IMR-90 (cell line): ENCODE measurements around the gene SLC35E3. TPM values are rescaled to one million over a fixed set of nuclear protein-coding genes. Genes with fewer than 3 reads are reported as not detected.

Source experiments
- ATAC-seq: fragments of 200-7000 bp; cut with Tn5 transposase; 2 replicates; pipeline ENCODE4 v1.9.1; 2020; ENCODE audit warnings: low read depth, mild to moderate bottlenecking, moderate library complexity
- BruUV-seq: library from RNA; stranded (reverse); fragments of 400-500 nt; replicated peaks from 2 replicates; lab custom pipeline; 2021; lab: Mats Ljungman, UMichigan
- CTCF ChIA-PET: fragments of 300-600 bp; formaldehyde crosslinking; extraction: SDS; loops from one replicate; lab custom pipeline; 2021; ENCODE audit warnings: antibody characterized with exemption; lab: Yijun Ruan, JAX
- POLR2A ChIA-PET: fragments of 300-600 bp; sonication (Branson Sonifier 250); formaldehyde crosslinking; loops from one replicate; lab custom pipeline; 2022; ENCODE audit warnings: antibody characterized with exemption; ENCODE audit not compliant: unreplicated experiment; lab: Charles Lee
- DNase-seq: peaks from one replicate; pipeline ENCODE4 v3.0.0; 2013
- H2AFZ ChIP-seq: replicated peaks from 2 replicates; pipeline ENCODE3; 2013; ENCODE audit warnings: low read length, mild to moderate bottlenecking; ENCODE audit not compliant: poor library complexity
- H2AK5ac ChIP-seq: 2 replicates; pipeline ENCODE4 v1.6.1; 2013; ENCODE audit warnings: low read depth, low read length, inconsistent platforms
- H2AK9ac ChIP-seq: replicated peaks from 2 replicates; pipeline ENCODE3; 2013; ENCODE audit warnings: mild to moderate bottlenecking, low read depth, low read length, moderate library complexity; ENCODE audit not compliant: poor library complexity
- H2BK120ac ChIP-seq: 2 replicates; pipeline ENCODE4 v1.6.1; 2013; ENCODE audit warnings: low read depth, low read length, inconsistent platforms
- H2BK15ac ChIP-seq: 3 replicates; pipeline ENCODE4 v1.6.1; 2013; ENCODE audit warnings: low read depth, low read length, inconsistent platforms
- H2BK20ac ChIP-seq: 2 replicates; pipeline ENCODE4 v1.6.1; 2013; ENCODE audit warnings: low read depth, mild to moderate bottlenecking, inconsistent platforms, low read length, moderate library complexity
- H2BK5ac ChIP-seq: 2 replicates; pipeline ENCODE4 v1.6.1; 2013; ENCODE audit warnings: mild to moderate bottlenecking, low read depth, low read length, inconsistent platforms; ENCODE audit not compliant: poor library complexity, severe bottlenecking
- H3K14ac ChIP-seq: replicated peaks from 2 replicates; pipeline ENCODE4 v1.6.1; 2013; ENCODE audit warnings: low read depth, low read length, inconsistent platforms
- H3K18ac ChIP-seq: 2 replicates; pipeline ENCODE4 v1.6.1; 2013; ENCODE audit warnings: low read depth, low read length, control low read depth
- H3K23ac ChIP-seq: 2 replicates; pipeline ENCODE4 v1.6.1; 2013; ENCODE audit warnings: low read depth, low read length, inconsistent platforms
- H3K27ac ChIP-seq: 2 replicates; pipeline ENCODE4 v1.5.1; 2013; ENCODE audit warnings: mild to moderate bottlenecking, control low read depth, low read length; ENCODE audit not compliant: insufficient read depth
- H3K27me3 ChIP-seq: 2 replicates; pipeline ENCODE4 v1.6.1; 2013; ENCODE audit warnings: low read length; ENCODE audit not compliant: control insufficient read depth, insufficient read depth
- H3K36me3 ChIP-seq: 2 replicates; pipeline ENCODE4 v1.6.1; 2013; ENCODE audit warnings: low read length, mixed read lengths; ENCODE audit not compliant: control insufficient read depth, insufficient read depth
- H3K4ac ChIP-seq: 2 replicates; pipeline ENCODE4 v1.6.1; 2013; ENCODE audit warnings: low read depth, low read length, inconsistent platforms
- H3K4me1 ChIP-seq: 2 replicates; pipeline ENCODE4 v1.6.1; 2013; ENCODE audit warnings: low read length, mixed read lengths; ENCODE audit not compliant: control insufficient read depth, insufficient read depth
- H3K4me2 ChIP-seq: 2 replicates; pipeline ENCODE4 v1.6.1; 2013; ENCODE audit warnings: low read depth, mild to moderate bottlenecking, control low read depth, low read length, moderate library complexity
- H3K4me3 ChIP-seq: 2 replicates; pipeline ENCODE4 v1.5.1; 2013; ENCODE audit warnings: low read depth, mild to moderate bottlenecking, control low read depth, low read length, moderate library complexity; ENCODE audit not compliant: insufficient read depth
- H3K56ac ChIP-seq: 2 replicates; pipeline ENCODE4 v1.6.1; 2013; ENCODE audit warnings: low read length, inconsistent platforms; ENCODE audit not compliant: insufficient read depth; ENCODE audit errors: extremely low read depth
- H3K79me1 ChIP-seq, 2 experiments: 2 replicates each; pipeline ENCODE4 v1.6.1; 2013; ENCODE audit warnings: low read length in 2 of 2, inconsistent platforms in 1 of 2, low read depth in 1 of 2
- H3K9ac ChIP-seq: 2 replicates; pipeline ENCODE4 v1.6.1; 2013; ENCODE audit warnings: low read depth, low read length, control low read depth
- H3K9me1 ChIP-seq: 2 replicates; pipeline ENCODE4 v1.6.1; 2013; ENCODE audit warnings: low read length, inconsistent platforms; ENCODE audit not compliant: insufficient read depth
- H3K9me3 ChIP-seq: 2 replicates; pipeline ENCODE4 v1.6.1; 2013; ENCODE audit warnings: low read length; ENCODE audit not compliant: control insufficient read depth, insufficient read depth
- H4K20me1 ChIP-seq: 2 replicates; pipeline ENCODE4 v1.6.1; 2013; ENCODE audit warnings: low read length, inconsistent platforms; ENCODE audit not compliant: insufficient read depth
- H4K5ac ChIP-seq: 2 replicates; pipeline ENCODE4 v1.6.1; 2013; ENCODE audit warnings: mild to moderate bottlenecking, low read depth, low read length, control low read depth
- H4K8ac ChIP-seq, 2 experiments: 2 replicates each; pipeline ENCODE4 v1.6.1; 2013; ENCODE audit warnings: low read depth in 2 of 2, low read length in 2 of 2, control low read depth in 1 of 2, inconsistent platforms in 1 of 2
- H4K91ac ChIP-seq: 2 replicates; pipeline ENCODE4 v1.6.1; 2013; ENCODE audit warnings: low read depth, low read length, inconsistent platforms; ENCODE audit not compliant: insufficient read depth
- BHLHE40 ChIP-seq: fragments of 150-350 bp; IDR thresholded peaks from 2 replicates; pipeline ENCODE4 v1.6.1; 2016; ENCODE audit warnings: mild to moderate bottlenecking, low read depth, low read length
- CEBPB ChIP-seq: IDR thresholded peaks from 2 replicates; pipeline ENCODE4 v1.6.1; 2012; ENCODE audit warnings: low read depth, low read length, improper control_type of control experiment
- CHD1 ChIP-seq: IDR thresholded peaks from 2 replicates; pipeline ENCODE4 v1.6.1; 2012; ENCODE audit warnings: low read depth, low read length, improper control_type of control experiment
- FOS ChIP-seq: fragments of 150-350 bp; IDR thresholded peaks from 2 replicates; pipeline ENCODE4 v1.6.1; 2016; ENCODE audit warnings: low read depth, low read length
- MAFK ChIP-seq: IDR thresholded peaks from 2 replicates; pipeline ENCODE4 v1.6.1; 2012; ENCODE audit warnings: low read depth, low read length, improper control_type of control experiment
- MAZ ChIP-seq: IDR thresholded peaks from 2 replicates; pipeline ENCODE4 v1.6.1; 2012; ENCODE audit warnings: low read depth, mild to moderate bottlenecking, low read length, improper control_type of control experiment, moderate library complexity, borderline replicate concordance
- MXI1 ChIP-seq: IDR thresholded peaks from 2 replicates; pipeline ENCODE4 v1.6.1; 2012; ENCODE audit warnings: low read depth, mild to moderate bottlenecking, low read length, moderate library complexity, borderline replicate concordance
- NFE2L2 ChIP-seq: fragments of 150-350 bp; IDR thresholded peaks from 2 replicates; pipeline ENCODE4 v1.6.1; 2016; ENCODE audit warnings: low read depth, mild to moderate bottlenecking, low read length
- POLR2A ChIP-seq: IDR thresholded peaks from 2 replicates; pipeline ENCODE4 v1.6.1; 2012; ENCODE audit warnings: mild to moderate bottlenecking, low read depth, low read length
- RAD21 ChIP-seq: IDR thresholded peaks from 2 replicates; pipeline ENCODE4 v1.6.1; 2012; ENCODE audit warnings: low read length, improper control_type of control experiment
- RCOR1 ChIP-seq: IDR thresholded peaks from 2 replicates; pipeline ENCODE4 v1.6.1; 2012; ENCODE audit warnings: mild to moderate bottlenecking, low read length, improper control_type of control experiment; ENCODE audit not compliant: insufficient replicate concordance
- RFX5 ChIP-seq: IDR thresholded peaks from 2 replicates; pipeline ENCODE4 v1.8.0; 2012; ENCODE audit warnings: low read depth, mild to moderate bottlenecking, low read length, moderate library complexity
- SMC3 ChIP-seq: fragments of 150-350 bp; IDR thresholded peaks from 2 replicates; pipeline ENCODE4 v1.6.1; 2016; ENCODE audit warnings: low read depth, mild to moderate bottlenecking, antibody characterized with exemption, low read length, moderate library complexity
- WGBS, 2 experiments: methylation state at CpG; one replicate each; pipeline versions ENCODE4 v1.1.5 to v1.1.7; 2013; ENCODE audit warnings: missing lambda C conversion rate in 2 of 2; ENCODE audit not compliant: insufficient read length in 1 of 2; ENCODE audit errors: extremely low coverage in 2 of 2; 5-methylcytosine and 5-hydroxymethylcytosine counted together
- dilution Hi-C: fragments of 300-500 bp; cut with HindIII; formaldehyde crosslinking; loops from one replicate; pipeline ENCODE4 v1.14.3; 2018; ENCODE audit warnings: low sequenced_read_pairs; ENCODE audit not compliant: unreplicated experiment
- in situ Hi-C: fragments of 300-500 bp; cut with MboI; formaldehyde crosslinking; loops from 3 replicates; pipeline ENCODE4 v1.14.3; 2019; ENCODE audit warnings: low sequenced_read_pairs, inconsistent platforms, mixed read lengths
- intact Hi-C: fragments of 100-400 bp; cut with micrococcal nuclease; formaldehyde crosslinking; loops from 2 replicates; pipeline ENCODE4 v1.10.0; 2022
- polyA plus RNA-seq, 3 experiments: library from polyadenylated mRNA; depleted of rRNA; stranded (reverse); fragments of >200 nt; gene quantifications; 2 replicates each; pipeline ENCODE4 v1.2.3, GENCODE V29; 2012; ENCODE audit warnings: low replicate concordance in 1 of 3
- total RNA-seq: library from RNA; depleted of rRNA; stranded (reverse); fragments of >200 nt; gene quantifications from 2 replicates; pipeline ENCODE4 v1.2.3, GENCODE V29; 2012
- TF ChIP-seq, protein P1 (sequence below): conservative IDR thresholded peaks from 2 replicates; pipeline ENCODE4 v1.5.1; 2012; ENCODE audit warnings: mild to moderate bottlenecking, low read depth, low read length, improper control_type of control experiment
- TF ChIP-seq, protein P2 (sequence below): fragments of 150-350 bp; IDR thresholded peaks from 2 replicates; pipeline ENCODE4 v1.6.1; 2016; ENCODE audit warnings: low read depth, mild to moderate bottlenecking, low read length, moderate library complexity, borderline replicate concordance
- TF ChIP-seq, protein P3 (sequence below): fragments of 150-350 bp; IDR thresholded peaks from 2 replicates; pipeline ENCODE4 v1.6.1; 2017; ENCODE audit warnings: mild to moderate bottlenecking, antibody characterized with exemption, low read length, low read depth

SLC35E3 gene
- total and polyA plus RNA-seq, 2 of the 4 experiments (the other 2 are of a cell fraction) = 3.6 to 5.1 TPM

DNA sequence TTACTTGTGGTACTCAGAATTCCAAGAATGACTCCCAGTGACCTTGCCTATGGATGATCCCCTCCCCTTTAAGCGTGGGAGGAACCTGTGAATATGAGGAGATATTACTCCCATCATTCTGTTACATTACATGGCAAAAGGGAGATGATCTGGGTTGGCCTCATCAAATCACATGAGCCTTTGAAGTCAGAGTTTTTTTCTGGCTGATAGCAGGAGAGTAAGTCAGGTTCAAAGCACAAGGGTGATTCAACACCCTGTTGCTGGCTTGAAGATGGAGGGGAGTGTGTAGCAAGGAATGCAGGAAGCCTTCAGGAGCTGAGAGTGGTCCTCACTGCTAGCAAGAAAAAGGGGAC lies 52.9 kb downstream of the SLC35E3 start:
- H4K5ac ChIP-seq = no peak overlapping the region
- H2BK120ac ChIP-seq = no peak overlapping the region
- no peaks in the 10 kb centered on the region for H3K36me3 ChIP-seq
- no peak overlapping the region for H3K23ac ChIP-seq
- no peak overlapping the region for H3K56ac ChIP-seq
- DNase-seq (no peak), ATAC-seq (no peak)
- H3K4me3 ChIP-seq = no peak overlapping the region
- WGBS, 2 experiments = no CpG with 5 or more reads among the region's 1 CpG
- no peak overlapping the region for H2AFZ ChIP-seq
- no peak overlapping the region for H3K9ac ChIP-seq
- in situ Hi-C loops = no loop called here
- no peak overlapping the region for H2BK20ac ChIP-seq
- no peak overlapping the region for H3K4me2 ChIP-seq
- POLR2A ChIA-PET = no interaction called here
- H2AK5ac ChIP-seq = no peak overlapping the region
- H3K27ac ChIP-seq = no peak overlapping the region
- H3K14ac ChIP-seq = no peak overlapping the region
- H4K8ac ChIP-seq = no peak overlapping the region
- CTCF ChIA-PET = no interaction called here
- H3K9me3 ChIP-seq = no peaks in the 10 kb centered on the region
- H3K27me3 ChIP-seq = no peaks in the 10 kb centered on the region
- no TSS peak for BruUV-seq
- no peaks in the 10 kb centered on the region; the same call in 1 of the 2 replicates for H3K4me1 ChIP-seq
- H2BK5ac ChIP-seq = no peak overlapping the region
- no peak overlapping the region for H2AK9ac ChIP-seq
- H3K9me1 ChIP-seq = peaks cover 5% of the 10 kb centered on the region; the same call in 1 of the 2 replicates
- TF ChIP-seq SMC3 = no peak
- no peak for TF ChIP-seq MXI1
- no peak for TF ChIP-seq MAFK
- TF ChIP-seq, protein P1, sequence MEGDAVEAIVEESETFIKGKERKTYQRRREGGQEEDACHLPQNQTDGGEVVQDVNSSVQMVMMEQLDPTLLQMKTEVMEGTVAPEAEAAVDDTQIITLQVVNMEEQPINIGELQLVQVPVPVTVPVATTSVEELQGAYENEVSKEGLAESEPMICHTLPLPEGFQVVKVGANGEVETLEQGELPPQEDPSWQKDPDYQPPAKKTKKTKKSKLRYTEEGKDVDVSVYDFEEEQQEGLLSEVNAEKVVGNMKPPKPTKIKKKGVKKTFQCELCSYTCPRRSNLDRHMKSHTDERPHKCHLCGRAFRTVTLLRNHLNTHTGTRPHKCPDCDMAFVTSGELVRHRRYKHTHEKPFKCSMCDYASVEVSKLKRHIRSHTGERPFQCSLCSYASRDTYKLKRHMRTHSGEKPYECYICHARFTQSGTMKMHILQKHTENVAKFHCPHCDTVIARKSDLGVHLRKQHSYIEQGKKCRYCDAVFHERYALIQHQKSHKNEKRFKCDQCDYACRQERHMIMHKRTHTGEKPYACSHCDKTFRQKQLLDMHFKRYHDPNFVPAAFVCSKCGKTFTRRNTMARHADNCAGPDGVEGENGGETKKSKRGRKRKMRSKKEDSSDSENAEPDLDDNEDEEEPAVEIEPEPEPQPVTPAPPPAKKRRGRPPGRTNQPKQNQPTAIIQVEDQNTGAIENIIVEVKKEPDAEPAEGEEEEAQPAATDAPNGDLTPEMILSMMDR = no peak
- no peak for TF ChIP-seq CEBPB
- no peak for TF ChIP-seq MAZ
- TF ChIP-seq RFX5 = no peak
- no peak for TF ChIP-seq RAD21
- no peak for TF ChIP-seq NFE2L2
- no peak for TF ChIP-seq FOS
- no peak for TF ChIP-seq CHD1
- no peak for TF ChIP-seq RCOR1
- TF ChIP-seq POLR2A = no peak
- TF ChIP-seq BHLHE40 = no peak
- TF ChIP-seq, protein P2, sequence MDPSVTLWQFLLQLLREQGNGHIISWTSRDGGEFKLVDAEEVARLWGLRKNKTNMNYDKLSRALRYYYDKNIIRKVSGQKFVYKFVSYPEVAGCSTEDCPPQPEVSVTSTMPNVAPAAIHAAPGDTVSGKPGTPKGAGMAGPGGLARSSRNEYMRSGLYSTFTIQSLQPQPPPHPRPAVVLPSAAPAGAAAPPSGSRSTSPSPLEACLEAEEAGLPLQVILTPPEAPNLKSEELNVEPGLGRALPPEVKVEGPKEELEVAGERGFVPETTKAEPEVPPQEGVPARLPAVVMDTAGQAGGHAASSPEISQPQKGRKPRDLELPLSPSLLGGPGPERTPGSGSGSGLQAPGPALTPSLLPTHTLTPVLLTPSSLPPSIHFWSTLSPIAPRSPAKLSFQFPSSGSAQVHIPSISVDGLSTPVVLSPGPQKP = no peak
- TF ChIP-seq, protein P3, sequence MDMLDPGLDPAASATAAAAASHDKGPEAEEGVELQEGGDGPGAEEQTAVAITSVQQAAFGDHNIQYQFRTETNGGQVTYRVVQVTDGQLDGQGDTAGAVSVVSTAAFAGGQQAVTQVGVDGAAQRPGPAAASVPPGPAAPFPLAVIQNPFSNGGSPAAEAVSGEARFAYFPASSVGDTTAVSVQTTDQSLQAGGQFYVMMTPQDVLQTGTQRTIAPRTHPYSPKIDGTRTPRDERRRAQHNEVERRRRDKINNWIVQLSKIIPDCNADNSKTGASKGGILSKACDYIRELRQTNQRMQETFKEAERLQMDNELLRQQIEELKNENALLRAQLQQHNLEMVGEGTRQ = no peak
- no peak overlapping the region for H3K18ac ChIP-seq
- H4K91ac ChIP-seq = no peak overlapping the region
- H3K4ac ChIP-seq = no peak overlapping the region
- H2BK15ac ChIP-seq = no peak overlapping the region
- no peaks in the 10 kb centered on the region for H4K20me1 ChIP-seq
- intact Hi-C loops = no loop called here
- no peaks in the 10 kb centered on the region for H3K79me1 ChIP-seq
- dilution Hi-C loops = no loop called here
